ENCODE measurements around the gene ENAH. TPM values are rescaled to one million over a fixed set of nuclear protein-coding genes. Genes with fewer than 3 reads are reported as not detected.
A peak's percentile ranks its signal among the peaks of the same experiment; 100 is the strongest.
"Not testable (repeated sequence)": the region's sequence is repeated elsewhere in the genome, so short reads cannot be mapped to it uniquely, and the experiment has no call there.

The ENAH gene
- polyA plus RNA-seq, 1 donor (not counting 4 experiments of a cell fraction or from before 2014, with no cell fraction given) = 61.0 TPM

- peak; percentile 92 for FAIRE-seq
- H4K20me1 ChIP-seq (ENCODE audit: control insufficient read depth, extremely low read depth, insufficient read depth, low read length) = no peaks in the 10 kb centered on the region
- H3K9me1 ChIP-seq (ENCODE audit: control insufficient read depth, extremely low read depth, insufficient read depth, low read length) = no peaks in the 10 kb centered on the region
- dilution Hi-C loops (cut with MboI; ENCODE audit: extremely low pct_ligation_motif_present, low sequenced_read_pairs) = no loop called here
- no peaks in the 10 kb centered on the region for H3K27me3 ChIP-seq (ENCODE audit: control insufficient read depth, extremely low read depth, insufficient read depth, low read length)
- no peak overlapping the region for H3K4me3 ChIP-seq (ENCODE audit: control insufficient read depth in 2 of 3, extremely low read depth in 1 of 3, insufficient read depth in 2 of 3, low read depth in 1 of 3, low read length in 3 of 3)
- H3K27ac ChIP-seq (ENCODE audit: control insufficient read depth, insufficient read depth, low read length) = peak overlapping the region; percentile 22
- TF ChIP-seq CTCF (optimal IDR thresholded peaks at IDR 0.05 in 1 of 3, IDR thresholded peaks at IDR 0.05 in 1 of 3, conservative IDR thresholded peaks at IDR 0.05 in 1 of 3; ENCODE audit: extremely low read depth in 1 of 3, insufficient read depth in 2 of 3, low read length in 3 of 3) (no peak), EZH2 (IDR thresholded peaks at IDR 0.05; ENCODE audit: low read length) (no peak)
- peak overlapping the region; percentile 27 for H2AFZ ChIP-seq (ENCODE audit: control insufficient read depth, low read length)
- peaks cover 34% of the 10 kb centered on the region for H3K4me1 ChIP-seq (ENCODE audit: control insufficient read depth, extremely low read depth, insufficient read depth, low read length)
- no peak overlapping the region for H3K9ac ChIP-seq (ENCODE audit: control insufficient read depth, extremely low read depth, insufficient read depth, low read length)
- no peaks in the 10 kb centered on the region for H3K36me3 ChIP-seq (ENCODE audit: control insufficient read depth in 2 of 2, extremely low read depth in 1 of 2, insufficient read depth in 2 of 2, low read length in 2 of 2)
- peak overlapping the region; percentile 39 for H3K4me2 ChIP-seq (ENCODE audit: control insufficient read depth, extremely low read depth, insufficient read depth, low read depth, low read length)
- H3K79me2 ChIP-seq (ENCODE audit: control insufficient read depth, insufficient read depth, low read length) = peaks cover 3% of the 10 kb centered on the region
- no peak for DNase-seq (ENCODE audit: low read depth, low spot score)
- no peaks in the 10 kb centered on the region for H3K9me3 ChIP-seq (ENCODE audit: control insufficient read depth, low read depth, low read length)
Measured at GRCh38 chr1:225657462-225657989, 4.6 kb upstream of the ENAH start.

GRCh38 chr1:225656259-225656655, 3.3 kb upstream of the ENAH start:
- DNase-seq (ENCODE audit: low read depth, low spot score); H4K20me1 ChIP-seq (ENCODE audit: control insufficient read depth, extremely low read depth, insufficient read depth, low read length); H3K36me3 ChIP-seq (ENCODE audit: control insufficient read depth in 2 of 2, extremely low read depth in 1 of 2, insufficient read depth in 2 of 2, low read length in 2 of 2); H2AFZ ChIP-seq (ENCODE audit: control insufficient read depth, low read length); H3K9me3 ChIP-seq (ENCODE audit: control insufficient read depth, low read depth, low read length); H3K4me3 ChIP-seq (ENCODE audit: control insufficient read depth in 2 of 3, extremely low read depth in 1 of 3, insufficient read depth in 2 of 3, low read depth in 1 of 3, low read length in 3 of 3); H3K9ac ChIP-seq (ENCODE audit: control insufficient read depth, extremely low read depth, insufficient read depth, low read length); H3K27me3 ChIP-seq (ENCODE audit: control insufficient read depth, extremely low read depth, insufficient read depth, low read length); H3K4me2 ChIP-seq (ENCODE audit: control insufficient read depth, extremely low read depth, insufficient read depth, low read depth, low read length); H3K9me1 ChIP-seq (ENCODE audit: control insufficient read depth, extremely low read depth, insufficient read depth, low read length); dilution Hi-C loops (cut with MboI; ENCODE audit: extremely low pct_ligation_motif_present, low sequenced_read_pairs); FAIRE-seq: not testable (repeated sequence)
- Histone ChIP-seq H3K27ac (ENCODE audit: control insufficient read depth, insufficient read depth, low read length) (peak overlapping the region; percentile 71), H3K79me2 (ENCODE audit: control insufficient read depth, insufficient read depth, low read length) (peaks cover 15% of the 10 kb centered on the region), H3K4me1 (ENCODE audit: control insufficient read depth, extremely low read depth, insufficient read depth, low read length) (peaks cover 34% of the 10 kb centered on the region)
